ENCODE data around the gene GUK1. TPM values are rescaled to one million over a fixed set of nuclear protein-coding genes. Genes with fewer than 3 reads are reported as not detected.

Gene GUK1
- total RNA-seq, 6 experiments from 2014 or later, result 215 to 313 (median 247) TPM

GRCh38 chr1:228139406-228139930 is 611 bp upstream of the GUK1 start:
- Mint-ChIP-seq H3K9me3 (no peaks in the 10 kb centered on the region), H3K27me3 (ENCODE audit: insufficient read depth) (peaks cover 15% of the 10 kb centered on the region), H3K4me1 (ENCODE audit: low read depth) (peaks cover 15% of the 10 kb centered on the region), H3K36me3 (ENCODE audit: low read depth) (peaks cover 5% of the 10 kb centered on the region; the same call in 1 of the 2 replicates), H3K4me3 (peak overlapping the region; percentile 99), H3K27ac (peak overlapping the region; percentile 98)
- DNase-seq, result no peak
- TF ChIP-seq, protein P1, sequence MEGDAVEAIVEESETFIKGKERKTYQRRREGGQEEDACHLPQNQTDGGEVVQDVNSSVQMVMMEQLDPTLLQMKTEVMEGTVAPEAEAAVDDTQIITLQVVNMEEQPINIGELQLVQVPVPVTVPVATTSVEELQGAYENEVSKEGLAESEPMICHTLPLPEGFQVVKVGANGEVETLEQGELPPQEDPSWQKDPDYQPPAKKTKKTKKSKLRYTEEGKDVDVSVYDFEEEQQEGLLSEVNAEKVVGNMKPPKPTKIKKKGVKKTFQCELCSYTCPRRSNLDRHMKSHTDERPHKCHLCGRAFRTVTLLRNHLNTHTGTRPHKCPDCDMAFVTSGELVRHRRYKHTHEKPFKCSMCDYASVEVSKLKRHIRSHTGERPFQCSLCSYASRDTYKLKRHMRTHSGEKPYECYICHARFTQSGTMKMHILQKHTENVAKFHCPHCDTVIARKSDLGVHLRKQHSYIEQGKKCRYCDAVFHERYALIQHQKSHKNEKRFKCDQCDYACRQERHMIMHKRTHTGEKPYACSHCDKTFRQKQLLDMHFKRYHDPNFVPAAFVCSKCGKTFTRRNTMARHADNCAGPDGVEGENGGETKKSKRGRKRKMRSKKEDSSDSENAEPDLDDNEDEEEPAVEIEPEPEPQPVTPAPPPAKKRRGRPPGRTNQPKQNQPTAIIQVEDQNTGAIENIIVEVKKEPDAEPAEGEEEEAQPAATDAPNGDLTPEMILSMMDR (IDR thresholded peaks at IDR 0.05), result no peak

GRCh38 chr1:228140724-228141225 is 696 bp downstream of the GUK1 start:
- Mint-ChIP-seq H3K27me3 (ENCODE audit: insufficient read depth) (peaks cover 5% of the 10 kb centered on the region), H3K4me1 (ENCODE audit: low read depth) (peaks cover 15% of the 10 kb centered on the region), H3K36me3 (ENCODE audit: low read depth) (peaks cover 5% of the 10 kb centered on the region; the same call in 1 of the 2 replicates), H3K27ac (peak overlapping the region; percentile 98), H3K9me3 (no peaks in the 10 kb centered on the region), H3K4me3 (peak overlapping the region; percentile 99)
- TF ChIP-seq, protein P1 (IDR thresholded peaks at IDR 0.05), result no peak
- DNase-seq, result no peak

- H3K27ac Mint-ChIP-seq, result peak overlapping the region; percentile 98
- peak overlapping the region; percentile 99 for H3K4me3 Mint-ChIP-seq
- DNase-seq, result no peak
- peaks cover 15% of the 10 kb centered on the region for H3K4me1 Mint-ChIP-seq (ENCODE audit: low read depth)
- H3K9me3 Mint-ChIP-seq, result no peaks in the 10 kb centered on the region
- TF ChIP-seq, protein P1 (IDR thresholded peaks at IDR 0.05), result no peak
- peaks cover 5% of the 10 kb centered on the region; the same call in 1 of the 2 replicates for H3K36me3 Mint-ChIP-seq (ENCODE audit: low read depth)
- H3K27me3 Mint-ChIP-seq (ENCODE audit: insufficient read depth), result peaks cover 2% of the 10 kb centered on the region
Measured at GRCh38 chr1:228141226-228142044, 1.4 kb downstream of the GUK1 start.

DNA sequence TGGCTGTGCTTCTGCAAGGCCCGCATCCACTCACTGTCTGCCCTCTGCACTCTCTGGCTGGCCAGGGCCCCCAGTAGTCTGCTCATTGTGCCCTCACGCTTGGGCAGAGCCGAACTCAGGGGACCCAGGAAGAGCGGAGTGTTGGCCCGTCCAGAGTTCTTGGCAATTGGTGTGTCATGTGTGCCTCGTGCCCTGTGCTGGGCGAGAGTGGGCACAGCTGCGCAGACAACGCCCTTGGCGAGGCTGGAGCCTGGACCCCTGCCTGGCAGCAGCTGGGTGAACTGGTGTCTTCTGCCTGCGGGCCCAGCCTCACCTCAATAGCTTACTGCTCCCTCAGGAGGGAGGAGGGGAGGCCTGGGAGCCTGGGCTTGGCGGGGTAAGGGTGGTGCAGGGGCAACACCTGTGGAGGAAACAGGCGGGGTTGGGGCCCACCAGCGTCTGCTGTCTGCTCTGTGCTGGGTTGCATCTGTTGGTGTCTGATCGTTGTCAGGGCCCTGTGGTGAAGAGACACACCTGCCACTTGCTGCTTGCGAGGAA is 2.1 kb downstream of the GUK1 start:
- Mint-ChIP-seq H3K27ac (peak overlapping the region; percentile 98; the same call in 1 of the 2 replicates), H3K9me3 (no peaks in the 10 kb centered on the region), H3K36me3 (ENCODE audit: low read depth) (peaks cover 5% of the 10 kb centered on the region; the same call in 1 of the 2 replicates), H3K4me3 (peak overlapping the region; percentile 99), H3K27me3 (ENCODE audit: insufficient read depth) (peaks cover 2% of the 10 kb centered on the region), H3K4me1 (ENCODE audit: low read depth) (peaks cover 15% of the 10 kb centered on the region)
- DNase-seq, result no peak
- TF ChIP-seq, protein P1 (IDR thresholded peaks at IDR 0.05), result no peak

DNA sequence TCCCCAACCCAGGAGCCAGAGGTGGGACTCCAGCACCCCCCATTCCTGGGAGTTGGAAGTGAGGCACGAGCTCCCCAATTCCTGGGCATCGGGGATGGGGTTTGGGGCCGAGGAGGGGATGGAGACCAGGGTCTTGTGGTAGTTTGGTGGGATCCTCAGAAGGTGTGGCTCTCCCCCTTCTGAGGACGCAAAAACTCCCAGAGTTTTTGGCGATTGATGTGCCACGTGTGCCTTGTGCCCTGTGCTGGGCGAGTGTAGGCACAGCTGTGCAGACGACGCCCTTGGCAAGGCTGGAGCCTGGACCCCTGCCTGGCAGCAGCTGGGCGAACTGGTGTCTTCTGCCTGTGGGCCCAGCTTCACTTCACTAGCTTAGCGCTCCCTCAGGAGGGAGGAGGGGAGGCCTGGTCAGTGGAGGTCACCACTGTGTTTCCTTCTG is 2.6 kb downstream of the GUK1 start:
- DNase-seq, result no peak
- Mint-ChIP-seq H3K4me1 (ENCODE audit: low read depth) (peaks cover 15% of the 10 kb centered on the region), H3K27me3 (ENCODE audit: insufficient read depth) (peaks cover 2% of the 10 kb centered on the region), H3K4me3 (peak overlapping the region; percentile 99), H3K9me3 (no peaks in the 10 kb centered on the region), H3K36me3 (ENCODE audit: low read depth) (peaks cover 5% of the 10 kb centered on the region; the same call in 1 of the 2 replicates), H3K27ac (peak overlapping the region; percentile 51)
- TF ChIP-seq, protein P1 (IDR thresholded peaks at IDR 0.05), result no peak

Data from HFFc6 (cell line).